ENCODE measurements around the gene S100A9.

Gene S100A9

DNA sequence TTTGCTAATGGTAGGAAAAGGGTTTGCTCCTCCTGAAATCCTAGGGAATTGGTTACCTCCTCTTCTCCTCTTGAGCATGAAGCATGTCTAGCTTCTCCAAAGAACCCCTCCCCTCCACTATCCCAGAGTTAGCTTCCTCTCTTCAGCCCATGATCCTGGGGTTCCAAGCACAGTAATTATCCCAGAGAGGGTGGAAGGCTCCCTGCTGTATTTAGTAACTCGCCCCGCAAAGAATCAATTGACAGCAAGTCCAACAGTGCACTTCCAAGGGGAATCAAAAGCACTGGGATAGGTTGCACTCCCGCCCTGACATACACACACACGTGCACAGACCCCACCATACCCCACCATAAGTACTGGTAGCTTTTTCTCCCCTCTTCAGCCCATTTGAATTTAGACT is 30.1 kb downstream of the S100A9 start:
- CTCF ChIA-PET: interaction anchor here (1.7 kb wide), 1 partner anchor 30 kb away, joined by 4 read pairs; the partner anchor contains the start of gene S100A9
- no peak for DNase-seq
- Histone ChIP-seq H3K9me3 (ENCODE audit: control extremely low read depth in 1 of 5, control insufficient read depth in 4 of 5, insufficient read depth in 2 of 5, low read depth in 1 of 5, low read length in 4 of 5) (peaks cover 0 to under 1% (median 0%) of the 10 kb centered on the region in 5 experiments), H3K27ac (ENCODE audit: insufficient read depth in 1 of 2, low read depth in 1 of 2, low read length in 2 of 2, poor library complexity in 1 of 2, severe bottlenecking in 2 of 2) (no peak overlapping the region), H3K4me3 (ENCODE audit: control insufficient read depth in 1 of 7, extremely low read depth in 1 of 7, insufficient read depth in 4 of 7, low read depth in 2 of 7, low read length in 6 of 7) (no peak overlapping the region), H3K27me3 (replicated peaks in 2 of 5; ENCODE audit: control insufficient read depth in 4 of 5, insufficient read depth in 5 of 5, low read length in 4 of 5) (no peaks in the 10 kb centered on the region), H3K4me1 (ENCODE audit: control extremely low read depth in 1 of 4, control insufficient read depth in 4 of 4, insufficient read depth in 4 of 4, low read length in 3 of 4) (peaks cover 11 to 60% (median 36%) of the 10 kb centered on the region in 4 experiments), H3K36me3 (ENCODE audit: control insufficient read depth in 4 of 4, insufficient read depth in 4 of 4, low read length in 3 of 4) (no peaks in the 10 kb centered on the region)
- WGBS (ENCODE audit: insufficient coverage): 89% methylated on average over 4 of the region's 4 CpGs
- POLR2A ChIA-PET: no interaction called here

DNA sequence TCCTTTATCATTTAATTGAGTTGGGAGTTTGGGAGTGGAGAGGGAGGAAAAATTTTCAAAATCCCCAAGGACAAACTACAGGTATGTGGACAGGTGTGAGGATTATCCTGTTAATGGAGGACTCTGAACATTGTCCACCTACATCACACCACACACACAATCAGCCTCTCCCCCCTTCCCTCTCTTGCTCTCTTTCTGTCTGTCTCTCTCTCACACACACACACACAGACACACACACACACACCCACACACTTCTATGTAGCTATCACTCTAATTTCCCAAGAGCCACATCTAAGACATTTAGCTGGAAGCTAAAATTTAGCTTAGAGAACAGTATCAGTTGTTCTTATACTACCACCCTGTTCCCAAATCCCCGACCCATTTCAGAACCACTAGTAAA is 31.7 kb downstream of the S100A9 start:
- no CpG with 5 or more reads among the region's 1 CpG for WGBS (ENCODE audit: insufficient coverage)
- Histone ChIP-seq H3K4me1 (ENCODE audit: control extremely low read depth in 1 of 4, control insufficient read depth in 4 of 4, insufficient read depth in 4 of 4, low read length in 3 of 4) (peaks cover 11 to 60% (median 36%) of the 10 kb centered on the region in 4 experiments), H3K36me3 (ENCODE audit: control insufficient read depth in 4 of 4, insufficient read depth in 4 of 4, low read length in 3 of 4) (no peaks in the 10 kb centered on the region), H3K27me3 (replicated peaks in 2 of 5; ENCODE audit: control insufficient read depth in 4 of 5, insufficient read depth in 5 of 5, low read length in 4 of 5) (no peaks in the 10 kb centered on the region), H3K9me3 (ENCODE audit: control extremely low read depth in 1 of 5, control insufficient read depth in 4 of 5, insufficient read depth in 2 of 5, low read depth in 1 of 5, low read length in 4 of 5) (no peaks in the 10 kb centered on the region), H3K4me3 (ENCODE audit: control insufficient read depth in 1 of 7, extremely low read depth in 1 of 7, insufficient read depth in 4 of 7, low read depth in 2 of 7, low read length in 6 of 7) (peak overlapping the region in 1 of 7 experiments; percentile 32), H3K27ac (ENCODE audit: insufficient read depth in 1 of 2, low read depth in 1 of 2, low read length in 2 of 2, poor library complexity in 1 of 2, severe bottlenecking in 2 of 2) (no peak overlapping the region)
- DNase-seq: no peak
- ChIA-PET POLR2A (no interaction called here), CTCF (interaction anchor here (1.4 to 2.9 kb wide), 5 partner anchors 14 to 41 kb away, joined by 4 to 12 read pairs (median 6); partner anchors contain the start of genes PGLYRP4 and S100A9)

DNA sequence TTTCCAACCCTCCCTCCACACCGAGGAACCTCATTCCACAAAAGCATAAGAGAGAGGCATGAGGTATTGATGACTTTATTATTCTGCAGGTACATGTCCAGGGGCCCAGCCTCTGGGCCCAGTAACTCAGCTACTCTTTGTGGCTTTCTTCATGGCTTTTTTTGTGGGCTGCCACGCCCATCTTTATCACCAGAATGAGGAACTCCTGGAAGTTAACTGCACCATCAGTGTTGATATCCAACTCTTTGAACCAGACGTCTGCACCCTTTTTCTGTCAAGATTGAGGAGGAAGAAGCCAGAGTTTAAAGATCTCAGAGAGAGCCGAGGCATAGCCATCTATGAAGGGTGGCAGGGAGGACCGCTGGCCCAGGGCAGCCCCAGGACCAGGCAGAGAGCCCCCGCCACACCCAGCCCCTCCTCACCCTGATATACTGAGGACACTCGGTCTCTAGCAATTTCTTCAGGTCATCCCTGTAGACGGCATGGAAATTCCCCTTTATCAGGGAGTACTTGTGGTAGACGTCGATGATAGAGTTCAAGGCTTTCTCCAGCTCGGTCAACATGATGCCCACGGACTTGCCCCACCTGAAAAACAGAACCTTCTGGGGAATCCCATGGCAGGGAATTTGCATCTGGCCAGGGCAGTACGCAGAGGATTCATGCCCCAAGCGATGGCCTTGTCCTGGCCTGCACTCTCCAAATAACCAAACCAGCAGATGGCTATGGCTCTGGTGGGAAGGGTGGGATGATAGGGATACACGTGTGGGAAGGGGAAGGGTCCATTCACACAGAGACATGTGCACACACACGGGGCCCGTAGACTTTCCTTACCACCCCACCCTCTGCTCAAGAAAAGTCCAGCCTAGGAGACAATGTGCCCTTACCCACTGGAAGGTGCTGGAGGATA is 32.6 kb downstream of the S100A9 start:
- POLR2A ChIA-PET: no interaction called here

DNA sequence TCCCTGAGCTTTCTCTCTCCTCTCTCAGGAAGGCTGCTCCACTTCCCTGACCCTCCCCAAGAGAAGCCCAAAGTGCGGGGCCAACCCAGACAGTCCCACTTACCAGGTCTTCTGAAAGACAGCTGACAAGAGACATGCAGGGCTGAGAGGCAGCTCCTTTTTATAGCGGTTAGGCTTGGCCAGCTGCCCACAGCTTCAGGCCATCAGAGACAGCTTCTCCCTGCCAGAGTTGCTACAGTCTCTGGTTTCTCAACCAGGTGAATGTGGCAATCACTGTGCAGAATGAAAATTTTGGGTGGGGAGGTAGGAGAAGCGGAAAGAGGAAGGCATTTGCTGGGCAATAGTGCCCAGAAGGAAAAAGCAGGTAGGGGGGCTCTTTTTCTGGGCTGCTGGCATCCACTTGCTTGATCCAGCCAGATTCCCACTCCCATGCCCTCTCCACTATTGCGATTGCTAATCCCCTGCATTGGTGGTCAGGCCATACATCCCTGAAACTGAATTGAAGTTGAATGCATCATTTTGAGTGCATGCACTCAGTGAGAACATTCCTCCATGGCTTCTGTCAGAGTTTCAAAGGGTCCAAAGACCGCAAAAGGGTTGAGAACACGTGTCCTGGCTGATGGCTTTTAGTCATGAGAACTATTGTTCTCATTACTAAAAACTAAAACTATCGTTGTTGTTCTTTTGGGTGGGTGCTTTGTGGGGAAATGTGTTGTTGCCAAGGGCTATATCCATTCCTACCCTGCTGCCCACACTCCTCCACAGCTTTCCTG is 33.5 kb downstream of the S100A9 start, which contains the start of gene S100A8:
Gene S100A8 (minus strand): TSS at position 136 of the 773 bp plus-strand sequence. CDS start 538 bp downstream, outside the sequence.
- Histone ChIP-seq H3K27ac (ENCODE audit: insufficient read depth in 1 of 2, low read depth in 1 of 2, low read length in 2 of 2, poor library complexity in 1 of 2, severe bottlenecking in 2 of 2) (no peak within 1 kb of the TSS), H3K4me3 (ENCODE audit: control insufficient read depth in 1 of 7, extremely low read depth in 1 of 7, insufficient read depth in 4 of 7, low read depth in 2 of 7, low read length in 6 of 7) (peak within 1 kb of the TSS in 3 of 7 experiments; percentile 16 to 37 (median 31)), H3K4me1 (ENCODE audit: control extremely low read depth in 1 of 4, control insufficient read depth in 4 of 4, insufficient read depth in 4 of 4, low read length in 3 of 4) (peaks cover 8 to 47% (median 24%) of the 10 kb centered on the region in 4 experiments), H3K27me3 (replicated peaks in 2 of 5; ENCODE audit: control insufficient read depth in 4 of 5, insufficient read depth in 5 of 5, low read length in 4 of 5) (no peaks in the 10 kb centered on the region), H3K9me3 (ENCODE audit: control extremely low read depth in 1 of 5, control insufficient read depth in 4 of 5, insufficient read depth in 2 of 5, low read depth in 1 of 5, low read length in 4 of 5) (no peaks in the 10 kb centered on the region), H3K36me3 (ENCODE audit: control insufficient read depth in 4 of 4, insufficient read depth in 4 of 4, low read length in 3 of 4) (no peaks in the 10 kb centered on the region)
- POLR2A ChIA-PET: no interaction called here
- peak in 2 of 3 donors; percentile 22 to 28 for DNase-seq
- WGBS (ENCODE audit: insufficient coverage): 89% methylated on average over 4 of the region's 7 CpGs
- CTCF ChIA-PET: interaction anchor here (0.9 to 2.9 kb wide), 5 partner anchors 12 to 38 kb away, joined by 3 to 12 read pairs (median 6); partner anchors contain the start of gene S100A9

More for the DNA sequence above, 32.6 kb downstream of the S100A9 start:
- Histone ChIP-seq H3K27ac (ENCODE audit: insufficient read depth in 1 of 2, low read depth in 1 of 2, low read length in 2 of 2, poor library complexity in 1 of 2, severe bottlenecking in 2 of 2) (no peak overlapping the region), H3K27me3 (replicated peaks in 2 of 5; ENCODE audit: control insufficient read depth in 4 of 5, insufficient read depth in 5 of 5, low read length in 4 of 5) (no peaks in the 10 kb centered on the region), H3K36me3 (ENCODE audit: control insufficient read depth in 4 of 4, insufficient read depth in 4 of 4, low read length in 3 of 4) (no peaks in the 10 kb centered on the region), H3K4me3 (ENCODE audit: control insufficient read depth in 1 of 7, extremely low read depth in 1 of 7, insufficient read depth in 4 of 7, low read depth in 2 of 7, low read length in 6 of 7) (peak overlapping the region in 3 of 7 experiments; percentile 16 to 37 (median 31)), H3K9me3 (ENCODE audit: control extremely low read depth in 1 of 5, control insufficient read depth in 4 of 5, insufficient read depth in 2 of 5, low read depth in 1 of 5, low read length in 4 of 5) (no peaks in the 10 kb centered on the region), H3K4me1 (ENCODE audit: control extremely low read depth in 1 of 4, control insufficient read depth in 4 of 4, insufficient read depth in 4 of 4, low read length in 3 of 4) (peaks cover 11 to 55% (median 32%) of the 10 kb centered on the region in 4 experiments)
- CTCF ChIA-PET: interaction anchor here (0.9 to 2.9 kb wide), 6 partner anchors 13 to 42 kb away, joined by 3 to 12 read pairs (median 6); partner anchors contain the start of genes PGLYRP4 and S100A9
- peak; percentile 14 to 60 (median 54) for DNase-seq
- WGBS (ENCODE audit: insufficient coverage): 70% methylated on average over 10 of the region's 17 CpGs

DNA sequence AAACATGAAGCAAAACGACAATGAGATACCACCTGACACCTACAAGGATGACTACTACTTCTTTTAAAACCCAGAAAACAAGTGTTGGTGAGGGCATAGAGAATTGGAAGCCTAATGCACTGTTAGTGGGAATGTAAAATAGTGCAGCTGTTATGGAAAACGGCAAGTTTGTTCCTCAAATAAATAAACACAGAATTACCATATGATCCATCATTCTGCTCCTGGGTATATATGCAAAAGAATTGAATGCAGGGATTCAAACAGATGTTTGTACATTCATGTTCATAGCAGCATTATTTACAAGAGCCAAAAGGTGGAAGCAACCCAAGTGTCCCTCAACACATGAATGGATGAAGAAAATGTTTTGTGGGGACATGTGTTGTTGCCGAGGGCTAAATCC is 34.6 kb downstream of the S100A9 start:
- Histone ChIP-seq H3K36me3 (ENCODE audit: control insufficient read depth in 4 of 4, insufficient read depth in 4 of 4, low read length in 3 of 4) (no peaks in the 10 kb centered on the region), H3K9me3 (ENCODE audit: control extremely low read depth in 1 of 5, control insufficient read depth in 4 of 5, insufficient read depth in 2 of 5, low read depth in 1 of 5, low read length in 4 of 5) (no peaks in the 10 kb centered on the region), H3K4me1 (ENCODE audit: control extremely low read depth in 1 of 4, control insufficient read depth in 4 of 4, insufficient read depth in 4 of 4, low read length in 3 of 4) (peaks cover 4 to 35% (median 15%) of the 10 kb centered on the region in 4 experiments), H3K27ac (ENCODE audit: insufficient read depth in 1 of 2, low read depth in 1 of 2, low read length in 2 of 2, poor library complexity in 1 of 2, severe bottlenecking in 2 of 2) (no peak overlapping the region), H3K4me3 (ENCODE audit: control insufficient read depth in 1 of 7, extremely low read depth in 1 of 7, insufficient read depth in 4 of 7, low read depth in 2 of 7, low read length in 6 of 7) (peak overlapping the region in 1 of 7 experiments; percentile 34), H3K27me3 (replicated peaks in 2 of 5; ENCODE audit: control insufficient read depth in 4 of 5, insufficient read depth in 5 of 5, low read length in 4 of 5) (no peaks in the 10 kb centered on the region)
- WGBS (ENCODE audit: insufficient coverage): 75% methylated on average over 1 of the region's 3 CpGs
- no peak for DNase-seq
- ChIA-PET CTCF (no interaction called here), POLR2A (no interaction called here)

DNA sequence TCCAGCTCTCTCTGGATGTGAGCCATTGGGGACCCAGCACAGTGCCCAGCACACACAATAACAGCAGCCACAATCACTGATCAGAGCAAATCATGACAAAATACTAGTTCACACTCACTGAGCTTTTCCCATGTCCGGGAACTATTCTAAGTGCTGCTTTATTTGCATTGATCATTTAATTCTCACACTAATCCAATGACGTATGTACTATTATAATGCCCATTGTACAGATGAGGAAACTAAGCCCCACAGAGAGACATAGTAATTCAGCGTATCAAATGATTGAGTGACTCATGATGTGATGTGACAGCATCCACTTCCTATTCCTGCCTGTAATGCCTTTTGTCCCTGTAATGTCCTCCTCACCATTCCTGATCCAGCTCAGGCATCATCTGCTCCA is 35.2 kb downstream of the S100A9 start:
- Histone ChIP-seq H3K9me3 (ENCODE audit: control extremely low read depth in 1 of 5, control insufficient read depth in 4 of 5, insufficient read depth in 2 of 5, low read depth in 1 of 5, low read length in 4 of 5) (no peaks in the 10 kb centered on the region), H3K27me3 (replicated peaks in 2 of 5; ENCODE audit: control insufficient read depth in 4 of 5, insufficient read depth in 5 of 5, low read length in 4 of 5) (no peaks in the 10 kb centered on the region), H3K4me3 (ENCODE audit: control insufficient read depth in 1 of 7, extremely low read depth in 1 of 7, insufficient read depth in 4 of 7, low read depth in 2 of 7, low read length in 6 of 7) (no peak overlapping the region), H3K4me1 (ENCODE audit: control extremely low read depth in 1 of 4, control insufficient read depth in 4 of 4, insufficient read depth in 4 of 4, low read length in 3 of 4) (peaks cover 0 to 30% (median 15%) of the 10 kb centered on the region in 4 experiments), H3K36me3 (ENCODE audit: control insufficient read depth in 4 of 4, insufficient read depth in 4 of 4, low read length in 3 of 4) (no peaks in the 10 kb centered on the region), H3K27ac (ENCODE audit: insufficient read depth in 1 of 2, low read depth in 1 of 2, low read length in 2 of 2, poor library complexity in 1 of 2, severe bottlenecking in 2 of 2) (no peak overlapping the region)
- CTCF ChIA-PET: interaction anchor here (0.8 to 1.0 kb wide), 2 partner anchors 9 to 11 kb away, joined by 3 read pairs; no protein-coding TSS in a partner anchor
- POLR2A ChIA-PET: no interaction called here
- DNase-seq: no peak
- 93% methylated on average over 3 of the region's 3 CpGs for WGBS (ENCODE audit: insufficient coverage)
